ENCODE results near the gene RNF144B.

The RNF144B gene

GRCh38 chr6:18503593-18504231 is 116.6 kb downstream of the RNF144B start:
- no peak overlapping the region for H3K4me3 ChIP-seq (ENCODE audit: low read depth, low read length)
- TF ChIP-seq CTCF (IDR thresholded peaks at IDR 0.05; ENCODE audit: control insufficient read depth, extremely low read depth, insufficient read depth) = peak; percentile 96
- peak; percentile 56 for DNase-seq (ENCODE audit: low read depth)

DNA sequence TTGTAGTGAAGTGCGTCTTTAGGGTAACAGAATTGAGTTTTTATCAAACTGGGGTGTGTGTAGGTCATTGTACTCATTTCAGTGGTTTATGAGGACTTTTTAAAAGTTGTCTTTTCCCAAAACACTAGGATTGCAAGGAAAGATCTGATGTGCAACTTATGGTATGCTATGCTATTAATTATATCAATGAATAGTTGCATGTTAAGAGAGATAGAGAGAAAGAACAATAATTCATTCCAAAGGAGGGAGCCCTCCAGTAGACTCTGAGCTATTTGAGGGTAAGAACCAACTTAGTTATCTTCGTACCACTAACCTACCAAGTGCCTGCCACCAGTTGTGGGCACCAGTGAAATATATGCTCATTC is 117.1 kb downstream of the RNF144B start:
- TF ChIP-seq CTCF (IDR thresholded peaks at IDR 0.05; ENCODE audit: control insufficient read depth, extremely low read depth, insufficient read depth) = no peak
- no peak overlapping the region for H3K4me3 ChIP-seq (ENCODE audit: low read depth, low read length)
- DNase-seq (ENCODE audit: low read depth) = no peak

DNA sequence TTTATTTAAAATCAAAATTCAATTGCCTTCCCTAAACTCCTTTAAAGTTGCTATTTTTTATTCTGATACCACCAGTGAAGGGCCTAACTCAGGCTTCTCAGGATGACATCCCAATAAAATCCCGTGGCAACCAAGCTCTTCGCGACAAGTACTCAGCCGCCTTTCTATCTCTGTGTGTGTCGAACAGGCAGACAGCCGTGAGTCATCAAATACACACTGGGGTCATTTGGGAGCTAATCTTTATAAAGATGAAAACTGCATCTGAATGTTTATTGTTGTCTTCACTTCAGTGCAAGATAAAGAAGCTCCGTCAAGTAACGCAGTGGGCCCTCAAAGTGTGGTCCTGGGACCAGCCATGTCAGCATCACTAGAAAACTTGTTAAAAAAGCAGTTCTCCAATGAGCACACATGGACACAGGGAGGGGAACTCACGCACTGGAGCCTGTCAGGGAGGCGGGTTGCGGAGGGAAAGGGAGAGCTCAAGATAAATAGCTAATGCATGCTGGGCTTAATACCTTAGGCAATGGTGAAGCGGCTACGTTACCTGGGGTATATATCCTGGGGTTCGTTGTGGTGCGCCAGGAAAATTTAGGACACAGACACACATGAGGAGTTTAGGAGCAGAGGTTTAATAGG is 119.3 kb downstream of the RNF144B start:
- H3K4me3 ChIP-seq (ENCODE audit: low read depth, low read length) = no peak overlapping the region
- no peak for DNase-seq (ENCODE audit: low read depth)
- no peak for TF ChIP-seq CTCF (IDR thresholded peaks at IDR 0.05; ENCODE audit: control insufficient read depth, extremely low read depth, insufficient read depth)

- DNase-seq (ENCODE audit: low read depth) = no peak
- no peak for TF ChIP-seq CTCF (IDR thresholded peaks at IDR 0.05; ENCODE audit: control insufficient read depth, extremely low read depth, insufficient read depth)
Observed at GRCh38 chr6:18507018-18507415, 119.9 kb downstream of the RNF144B start.

DNA sequence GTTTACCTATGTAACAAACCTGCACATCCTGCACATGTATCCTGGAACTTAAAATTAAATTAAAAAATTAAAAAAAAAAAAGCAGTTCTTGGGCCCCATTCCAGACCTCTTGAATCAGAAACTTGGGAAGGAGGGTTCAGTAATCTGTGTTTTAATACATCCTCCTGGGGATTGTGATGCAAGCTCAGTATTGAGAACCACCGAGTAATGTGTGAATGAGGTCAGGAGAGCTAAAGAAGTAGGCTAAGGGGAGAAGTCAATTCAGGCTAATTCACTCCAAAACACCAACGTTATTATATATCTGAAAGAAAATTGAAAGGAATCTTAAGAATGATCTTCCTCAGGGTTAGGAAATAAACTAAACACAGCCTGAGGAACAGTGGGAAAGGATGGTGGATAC is 120.4 kb downstream of the RNF144B start:
- no peak overlapping the region for H3K4me3 ChIP-seq (ENCODE audit: low read depth, low read length)
- no peak for DNase-seq (ENCODE audit: low read depth)
- no peak for TF ChIP-seq CTCF (IDR thresholded peaks at IDR 0.05; ENCODE audit: control insufficient read depth, extremely low read depth, insufficient read depth)

More at GRCh38 chr6:18507018-18507415, 119.9 kb downstream of the RNF144B start:
- H3K4me3 ChIP-seq (ENCODE audit: low read depth, low read length) = no peak overlapping the region

GRCh38 chr6:18509871-18510643 is 122.9 kb downstream of the RNF144B start:
- no peak for DNase-seq (ENCODE audit: low read depth)
- H3K4me3 ChIP-seq (ENCODE audit: low read depth, low read length) = no peak overlapping the region
- no peak for TF ChIP-seq CTCF (IDR thresholded peaks at IDR 0.05; ENCODE audit: control insufficient read depth, extremely low read depth, insufficient read depth)
